ENCODE data around the gene HERPUD1.

DNA sequence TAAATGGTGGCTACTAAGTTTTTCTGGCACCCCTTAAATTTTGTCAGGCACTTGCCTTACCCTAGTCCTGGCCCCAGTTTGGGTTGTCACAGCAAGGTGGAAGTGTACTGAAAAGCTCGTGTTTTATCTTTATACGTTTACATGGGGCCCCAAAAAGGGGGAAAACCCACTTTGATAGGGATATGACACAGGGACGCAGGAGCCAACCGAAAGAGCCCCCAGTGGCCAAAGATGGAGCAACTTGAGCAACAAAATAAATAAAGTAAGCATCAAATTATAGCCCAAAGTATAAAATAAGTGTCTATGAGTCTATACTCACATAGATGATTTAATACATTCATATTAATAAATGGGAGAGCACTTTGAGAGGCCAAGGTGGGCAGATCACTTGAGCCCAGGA lies 24.8 kb downstream of the HERPUD1 start:
- TF ChIP-seq, protein P1, sequence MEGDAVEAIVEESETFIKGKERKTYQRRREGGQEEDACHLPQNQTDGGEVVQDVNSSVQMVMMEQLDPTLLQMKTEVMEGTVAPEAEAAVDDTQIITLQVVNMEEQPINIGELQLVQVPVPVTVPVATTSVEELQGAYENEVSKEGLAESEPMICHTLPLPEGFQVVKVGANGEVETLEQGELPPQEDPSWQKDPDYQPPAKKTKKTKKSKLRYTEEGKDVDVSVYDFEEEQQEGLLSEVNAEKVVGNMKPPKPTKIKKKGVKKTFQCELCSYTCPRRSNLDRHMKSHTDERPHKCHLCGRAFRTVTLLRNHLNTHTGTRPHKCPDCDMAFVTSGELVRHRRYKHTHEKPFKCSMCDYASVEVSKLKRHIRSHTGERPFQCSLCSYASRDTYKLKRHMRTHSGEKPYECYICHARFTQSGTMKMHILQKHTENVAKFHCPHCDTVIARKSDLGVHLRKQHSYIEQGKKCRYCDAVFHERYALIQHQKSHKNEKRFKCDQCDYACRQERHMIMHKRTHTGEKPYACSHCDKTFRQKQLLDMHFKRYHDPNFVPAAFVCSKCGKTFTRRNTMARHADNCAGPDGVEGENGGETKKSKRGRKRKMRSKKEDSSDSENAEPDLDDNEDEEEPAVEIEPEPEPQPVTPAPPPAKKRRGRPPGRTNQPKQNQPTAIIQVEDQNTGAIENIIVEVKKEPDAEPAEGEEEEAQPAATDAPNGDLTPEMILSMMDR (IDR thresholded peaks at IDR 0.05; ENCODE audit: low read length) = 0 out of 2 replicates have a peak, but pooled peaks have one; percentile 9
- no peak for TF ChIP-seq EZH2 (optimal IDR thresholded peaks at IDR 0.05; ENCODE audit: low read depth, low read length)

Data from MM.1S (cell line).